ENCODE results near the gene PABPN1L. TPM values are rescaled to one million over a fixed set of nuclear protein-coding genes. Genes with fewer than 3 reads are reported as not detected.

Gene PABPN1L
- total RNA-seq (0.09 TPM), polyA plus RNA-seq (0.34 TPM)
- long read RNA-seq, donor 1, result 0 reads
- long read RNA-seq, donor 2, result 0 reads
- long read RNA-seq, donor 3, result 0 reads
- long read RNA-seq, donor 4, result 0 reads
- long read RNA-seq, donor 5, result 0 reads
- long read RNA-seq, donor 6, result 0 reads
- long read RNA-seq, donor 7, result 0 reads
- long read RNA-seq, donor 8, result 0 reads
- long read RNA-seq, donor 9, result 0 reads
- long read RNA-seq, donor 10, result 0 reads

GRCh38 chr16:88866151-88866920 is at the start of gene PABPN1L:
PABPN1L (minus strand) TSS chr16:88866660; CDS start chr16:88866606, 54 bp downstream.
- Histone ChIP-seq H3K9me3 (ENCODE audit: control insufficient read depth in 2 of 2, insufficient read depth in 1 of 2, low read length in 1 of 2) (peaks cover 0 to 1% of the 10 kb centered on the region in 2 donors), H3K36me3 (ENCODE audit: control insufficient read depth in 2 of 2, insufficient read depth in 2 of 2, low read length in 1 of 2) (peaks cover 6 to 19% of the 10 kb centered on the region in 2 donors), H3K27ac (ENCODE audit: low read depth in 1 of 2, low read length in 1 of 2) (no peak within 1 kb of the TSS), H3K4me1 (ENCODE audit: control insufficient read depth in 2 of 2, insufficient read depth in 2 of 2, low read length in 2 of 2) (no peaks in the 10 kb centered on the region), H3K4me3 (ENCODE audit: low read length in 2 of 2) (no peak within 1 kb of the TSS), H3K27me3 (ENCODE audit: control insufficient read depth in 2 of 2, insufficient read depth in 1 of 2, low read length in 1 of 2) (peaks cover 15 to 31% of the 10 kb centered on the region in 2 donors)
- DNase-seq (ENCODE audit: low read depth in 6 of 9, low spot score in 9 of 9), result no peak
- WGBS, result 88% methylated on average over 20 of the region's 20 CpGs

GRCh38 chr16:88915639-88916327 is 49.3 kb upstream of the PABPN1L start:
- peaks cover 4 to 36% of the 10 kb centered on the region in 2 donors for H3K4me1 ChIP-seq (ENCODE audit: control insufficient read depth in 2 of 2, insufficient read depth in 2 of 2, low read length in 2 of 2)

GRCh38 chr16:88914750-88915368 is 48.4 kb upstream of the PABPN1L start:
- H3K4me3 ChIP-seq (ENCODE audit: low read length in 2 of 2), result no peak overlapping the region
- no peaks in the 10 kb centered on the region for H3K27me3 ChIP-seq (ENCODE audit: control insufficient read depth in 2 of 2, insufficient read depth in 1 of 2, low read length in 1 of 2)
- H3K36me3 ChIP-seq (ENCODE audit: control insufficient read depth in 2 of 2, insufficient read depth in 2 of 2, low read length in 1 of 2), result peaks cover 87 to 88% of the 10 kb centered on the region in 2 donors
- H3K4me1 ChIP-seq (ENCODE audit: control insufficient read depth in 2 of 2, insufficient read depth in 2 of 2, low read length in 2 of 2), result peaks cover 0 to 27% of the 10 kb centered on the region in 2 donors
- DNase-seq (ENCODE audit: low read depth in 6 of 9, low spot score in 9 of 9), result no peak
- H3K9me3 ChIP-seq (ENCODE audit: control insufficient read depth in 2 of 2, insufficient read depth in 1 of 2, low read length in 1 of 2), result peaks cover 1 to 3% of the 10 kb centered on the region in 2 donors
- H3K27ac ChIP-seq (ENCODE audit: low read depth in 1 of 2, low read length in 1 of 2), result peak overlapping the region in 1 of 2 donors; percentile 27
- WGBS, result 67% methylated on average over 20 of the region's 20 CpGs

More at GRCh38 chr16:88915639-88916327, 49.3 kb upstream of the PABPN1L start:
- Histone ChIP-seq H3K36me3 (ENCODE audit: control insufficient read depth in 2 of 2, insufficient read depth in 2 of 2, low read length in 1 of 2) (peaks cover 80 to 87% of the 10 kb centered on the region in 2 donors), H3K27ac (ENCODE audit: low read depth in 1 of 2, low read length in 1 of 2) (no peak overlapping the region), H3K27me3 (ENCODE audit: control insufficient read depth in 2 of 2, insufficient read depth in 1 of 2, low read length in 1 of 2) (no peaks in the 10 kb centered on the region), H3K4me3 (ENCODE audit: low read length in 2 of 2) (no peak overlapping the region), H3K9me3 (ENCODE audit: control insufficient read depth in 2 of 2, insufficient read depth in 1 of 2, low read length in 1 of 2) (peaks cover 1 to 3% of the 10 kb centered on the region in 2 donors)
- DNase-seq (ENCODE audit: low read depth in 6 of 9, low spot score in 9 of 9), result no peak
- WGBS, result 94% methylated on average over 30 of the region's 30 CpGs

GRCh38 chr16:88913870-88914269 is 47.4 kb upstream of the PABPN1L start:
- peaks cover 0 to 22% of the 10 kb centered on the region in 2 donors for H3K4me1 ChIP-seq (ENCODE audit: control insufficient read depth in 2 of 2, insufficient read depth in 2 of 2, low read length in 2 of 2)
- no peak overlapping the region for H3K4me3 ChIP-seq (ENCODE audit: low read length in 2 of 2)
- H3K27me3 ChIP-seq (ENCODE audit: control insufficient read depth in 2 of 2, insufficient read depth in 1 of 2, low read length in 1 of 2), result no peaks in the 10 kb centered on the region
- no peak overlapping the region for H3K27ac ChIP-seq (ENCODE audit: low read depth in 1 of 2, low read length in 1 of 2)
- no peak for DNase-seq (ENCODE audit: low read depth in 6 of 9, low spot score in 9 of 9)
- H3K36me3 ChIP-seq (ENCODE audit: control insufficient read depth in 2 of 2, insufficient read depth in 2 of 2, low read length in 1 of 2), result peaks cover 88 to 91% of the 10 kb centered on the region in 2 donors
- 94% methylated on average over 13 of the region's 13 CpGs for WGBS
- peaks cover 1 to 3% of the 10 kb centered on the region in 2 donors for H3K9me3 ChIP-seq (ENCODE audit: control insufficient read depth in 2 of 2, insufficient read depth in 1 of 2, low read length in 1 of 2)

GRCh38 chr16:88913001-88913612 is 46.6 kb upstream of the PABPN1L start:
- H3K4me3 ChIP-seq (ENCODE audit: low read length in 2 of 2), result no peak overlapping the region
- WGBS, result 99% methylated on average over 16 of the region's 16 CpGs
- H3K27ac ChIP-seq (ENCODE audit: low read depth in 1 of 2, low read length in 1 of 2), result no peak overlapping the region
- H3K4me1 ChIP-seq (ENCODE audit: control insufficient read depth in 2 of 2, insufficient read depth in 2 of 2, low read length in 2 of 2), result peaks cover 0 to 24% of the 10 kb centered on the region in 2 donors
- DNase-seq (ENCODE audit: low read depth in 6 of 9, low spot score in 9 of 9), result no peak
- H3K36me3 ChIP-seq (ENCODE audit: control insufficient read depth in 2 of 2, insufficient read depth in 2 of 2, low read length in 1 of 2), result peaks cover 90 to 92% of the 10 kb centered on the region in 2 donors
- H3K9me3 ChIP-seq (ENCODE audit: control insufficient read depth in 2 of 2, insufficient read depth in 1 of 2, low read length in 1 of 2), result peaks cover 1 to 3% of the 10 kb centered on the region in 2 donors
- H3K27me3 ChIP-seq (ENCODE audit: control insufficient read depth in 2 of 2, insufficient read depth in 1 of 2, low read length in 1 of 2), result no peaks in the 10 kb centered on the region

- Histone ChIP-seq H3K9me3 (ENCODE audit: control insufficient read depth in 2 of 2, insufficient read depth in 1 of 2, low read length in 1 of 2) (peaks cover 1 to 3% of the 10 kb centered on the region in 2 donors), H3K4me1 (ENCODE audit: control insufficient read depth in 2 of 2, insufficient read depth in 2 of 2, low read length in 2 of 2) (peaks cover 0 to 23% of the 10 kb centered on the region in 2 donors), H3K4me3 (ENCODE audit: low read length in 2 of 2) (no peak overlapping the region), H3K27me3 (ENCODE audit: control insufficient read depth in 2 of 2, insufficient read depth in 1 of 2, low read length in 1 of 2) (no peaks in the 10 kb centered on the region), H3K27ac (ENCODE audit: low read depth in 1 of 2, low read length in 1 of 2) (no peak overlapping the region), H3K36me3 (ENCODE audit: control insufficient read depth in 2 of 2, insufficient read depth in 2 of 2, low read length in 1 of 2) (peaks cover 87 to 88% of the 10 kb centered on the region in 2 donors)
- DNase-seq (ENCODE audit: low read depth in 6 of 9, low spot score in 9 of 9), result no peak
- WGBS, result 95% methylated on average over 15 of the region's 15 CpGs
Observed at GRCh38 chr16:88912556-88912955, 46.1 kb upstream of the PABPN1L start.

- H3K9me3 ChIP-seq (ENCODE audit: control insufficient read depth in 2 of 2, insufficient read depth in 1 of 2, low read length in 1 of 2), result peaks cover under 1 to 1% of the 10 kb centered on the region in 2 donors
- no peak overlapping the region for H3K27ac ChIP-seq (ENCODE audit: low read depth in 1 of 2, low read length in 1 of 2)
- H3K4me3 ChIP-seq (ENCODE audit: low read length in 2 of 2), result no peak overlapping the region
- no peaks in the 10 kb centered on the region for H3K27me3 ChIP-seq (ENCODE audit: control insufficient read depth in 2 of 2, insufficient read depth in 1 of 2, low read length in 1 of 2)
- WGBS, result 97% methylated on average over 16 of the region's 16 CpGs
- peaks cover 0 to 24% of the 10 kb centered on the region in 2 donors for H3K4me1 ChIP-seq (ENCODE audit: control insufficient read depth in 2 of 2, insufficient read depth in 2 of 2, low read length in 2 of 2)
- H3K36me3 ChIP-seq (ENCODE audit: control insufficient read depth in 2 of 2, insufficient read depth in 2 of 2, low read length in 1 of 2), result peaks cover 81 to 86% of the 10 kb centered on the region in 2 donors
- DNase-seq (ENCODE audit: low read depth in 6 of 9, low spot score in 9 of 9), result no peak
Observed at GRCh38 chr16:88911946-88912310, 45.5 kb upstream of the PABPN1L start.

GRCh38 chr16:88911136-88911945 is 44.9 kb upstream of the PABPN1L start:
- Histone ChIP-seq H3K27me3 (ENCODE audit: control insufficient read depth in 2 of 2, insufficient read depth in 1 of 2, low read length in 1 of 2) (no peaks in the 10 kb centered on the region), H3K27ac (ENCODE audit: low read depth in 1 of 2, low read length in 1 of 2) (no peak overlapping the region)
- DNase-seq (ENCODE audit: low read depth in 6 of 9, low spot score in 9 of 9), result no peak

More at GRCh38 chr16:88911136-88911945, 44.9 kb upstream of the PABPN1L start:
- H3K4me1 ChIP-seq (ENCODE audit: control insufficient read depth in 2 of 2, insufficient read depth in 2 of 2, low read length in 2 of 2), result peaks cover 0 to 25% of the 10 kb centered on the region in 2 donors
- H3K4me3 ChIP-seq (ENCODE audit: low read length in 2 of 2), result no peak overlapping the region
- peaks cover 75 to 84% of the 10 kb centered on the region in 2 donors for H3K36me3 ChIP-seq (ENCODE audit: control insufficient read depth in 2 of 2, insufficient read depth in 2 of 2, low read length in 1 of 2)
- WGBS, result 94% methylated on average over 36 of the region's 36 CpGs
- peaks cover 0 to 1% of the 10 kb centered on the region in 2 donors for H3K9me3 ChIP-seq (ENCODE audit: control insufficient read depth in 2 of 2, insufficient read depth in 1 of 2, low read length in 1 of 2)
